HG03442 (cell line): ENCODE results near the gene TSHZ2.
"Not testable (repeated sequence)": the region's sequence is repeated elsewhere in the genome, so short reads cannot be mapped to it uniquely, and the experiment has no call there.

ENCODE experiments used
- ATAC-seq: cut with Tn5 transposase; IDR thresholded peaks from one replicate; pipeline ENCODE4 v1.9.1; 2021; ENCODE audit warnings: mild to moderate bottlenecking, moderate library complexity; ENCODE audit not compliant: unreplicated experiment

TSHZ2 gene

DNA sequence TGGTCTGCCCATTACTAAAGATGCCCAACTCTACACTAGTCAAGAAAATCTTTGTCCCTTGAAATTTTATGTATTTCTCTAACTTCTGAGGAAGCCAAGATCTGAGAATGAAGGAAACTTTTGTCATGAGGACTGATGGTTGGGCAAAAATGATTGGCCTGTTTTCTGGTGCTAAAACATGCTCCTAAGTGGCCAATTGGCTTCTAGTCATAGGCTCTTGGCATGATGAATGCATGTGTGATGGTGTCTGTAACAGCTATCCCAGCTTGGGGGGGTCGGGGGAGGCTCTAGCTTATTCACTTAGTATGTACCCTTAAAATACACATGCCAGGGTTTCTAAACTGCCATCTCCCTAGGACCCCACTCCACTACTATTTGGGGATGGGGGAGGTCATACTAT lies 392.9 kb downstream of the TSHZ2 start:
- no peak for ATAC-seq

DNA sequence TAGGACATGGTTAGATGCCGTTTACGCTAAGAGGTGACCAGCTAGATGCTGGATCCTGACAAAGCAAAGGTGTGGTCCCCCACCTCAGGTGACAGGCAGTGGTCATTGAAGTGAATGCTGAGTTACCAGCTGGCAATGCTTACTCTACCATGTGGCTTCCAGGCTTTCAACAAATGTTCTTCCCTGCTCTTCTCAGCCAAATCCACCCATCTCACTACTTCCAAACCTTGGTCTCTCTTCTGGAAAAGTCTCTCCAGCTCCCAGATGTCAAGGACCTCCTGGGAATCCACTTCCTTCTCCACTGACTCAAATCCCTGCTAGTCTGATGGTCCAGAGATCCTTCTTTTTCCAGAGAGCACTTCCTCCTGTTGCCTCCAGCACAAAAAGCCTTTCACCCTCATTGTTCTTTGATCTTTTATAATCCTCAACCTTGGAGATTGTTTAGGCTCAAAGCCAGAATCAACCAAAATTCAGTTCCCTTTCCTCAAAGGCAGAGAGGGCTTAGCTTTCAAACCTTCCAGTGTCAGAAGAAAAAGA lies 393.4 kb downstream of the TSHZ2 start:
- ATAC-seq: no peak

DNA sequence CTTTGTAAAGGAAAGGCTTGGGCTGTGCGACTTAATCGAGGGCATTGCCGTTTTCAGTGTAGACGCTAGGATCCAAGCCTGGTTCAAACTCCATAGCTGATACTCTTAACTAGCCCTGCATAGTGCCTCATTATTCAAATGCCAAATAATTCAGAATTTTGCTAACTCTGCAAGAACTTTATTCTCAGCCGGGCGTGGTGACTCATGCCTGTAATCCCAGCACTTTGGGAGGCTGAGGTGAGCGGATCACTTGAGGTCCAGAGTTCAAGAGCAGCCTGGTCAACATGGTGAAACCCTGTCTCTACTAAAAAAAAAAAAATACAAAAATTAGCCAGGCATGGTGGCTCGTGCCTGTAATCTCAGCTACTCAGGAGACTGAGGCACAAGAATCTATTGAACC lies 394.8 kb downstream of the TSHZ2 start:
- not testable (repeated sequence) for ATAC-seq

DNA sequence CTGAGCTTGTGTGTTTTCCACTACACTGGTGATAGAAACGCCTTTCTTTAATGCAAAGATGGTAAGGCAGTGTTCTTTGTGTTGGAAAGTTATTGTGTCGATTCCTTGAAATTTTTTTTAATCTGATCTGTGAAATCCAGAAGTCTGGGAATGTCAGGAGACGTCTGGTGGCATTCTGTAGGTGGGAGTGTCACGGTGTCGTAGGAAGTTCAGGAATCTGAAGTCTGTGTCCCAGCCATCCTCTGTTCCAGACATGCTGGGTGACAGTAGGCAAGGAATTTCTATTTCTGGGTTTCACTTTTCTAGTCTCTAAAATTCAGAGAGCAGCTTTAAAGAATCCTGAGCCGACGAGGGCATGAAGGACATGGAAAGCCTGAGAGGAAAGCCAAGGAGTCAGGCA lies 397.7 kb downstream of the TSHZ2 start:
- ATAC-seq: no peak

DNA sequence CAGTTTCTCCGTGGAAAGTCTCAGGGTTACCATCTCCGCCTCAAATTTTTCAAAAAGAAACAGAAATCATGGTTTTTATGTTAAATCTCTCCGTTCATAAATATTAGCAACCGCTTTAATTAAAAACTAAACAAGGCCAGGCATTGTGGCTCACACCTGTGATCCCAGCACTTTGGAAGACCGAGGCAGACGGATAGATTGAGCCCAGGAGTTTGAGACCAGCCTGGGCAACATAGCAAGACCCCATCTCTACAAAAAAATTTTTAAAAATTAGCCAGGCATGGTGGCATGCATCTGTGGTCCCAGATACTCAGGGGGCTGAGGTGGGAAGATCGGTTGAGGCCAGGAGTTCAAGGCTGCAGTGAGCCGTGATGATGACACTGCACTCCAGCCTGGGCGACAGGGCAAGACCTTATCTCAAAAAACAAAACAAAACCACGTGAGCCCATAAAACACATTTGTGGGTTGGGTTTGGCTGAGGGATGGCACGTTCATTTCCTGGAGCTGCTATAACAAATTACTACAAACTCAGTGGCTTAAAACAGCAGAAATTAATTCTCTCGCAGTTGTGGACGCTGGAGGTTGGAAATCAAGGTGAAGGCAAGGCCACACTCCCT lies 398.3 kb downstream of the TSHZ2 start:
- ATAC-seq: no peak

DNA sequence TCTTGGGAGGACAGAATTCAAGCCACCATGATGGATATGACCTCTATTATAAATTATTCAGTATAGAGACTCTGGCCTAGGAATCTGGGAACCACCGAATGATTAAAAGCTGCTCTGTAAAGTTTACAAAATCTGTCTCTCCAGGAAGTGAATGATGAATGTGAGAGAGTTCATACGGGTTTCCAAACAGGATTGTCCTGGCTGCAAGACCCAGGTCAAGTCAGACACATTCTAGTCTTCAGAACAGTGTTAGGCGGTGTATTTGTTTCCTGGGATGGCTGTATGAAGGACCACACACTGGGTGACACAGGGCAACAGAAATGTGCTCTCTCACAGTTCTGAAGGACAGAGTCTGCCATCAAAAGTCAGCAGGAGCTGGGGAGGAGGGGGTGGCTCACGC lies 399.1 kb downstream of the TSHZ2 start:
- no peak for ATAC-seq

DNA sequence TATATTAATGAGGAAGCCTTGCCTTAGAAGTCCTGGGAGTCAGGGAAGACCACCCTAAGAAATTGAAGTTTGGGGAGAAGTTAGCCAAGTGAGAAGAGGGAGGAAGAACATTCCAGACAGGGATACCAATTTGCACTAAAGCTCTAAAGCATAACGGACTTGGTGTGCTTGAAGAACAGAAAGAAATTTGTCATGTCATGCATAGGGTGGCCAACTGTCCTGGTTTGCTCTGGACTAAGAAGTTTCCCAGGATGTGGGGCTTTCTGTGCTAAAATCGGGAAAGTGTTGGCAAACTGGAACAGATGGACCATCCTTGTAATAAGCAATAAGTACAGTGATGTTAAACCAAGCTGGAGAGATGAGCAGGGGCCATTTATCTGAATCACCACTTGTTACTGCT lies 403.9 kb downstream of the TSHZ2 start:
- ATAC-seq: no peak

DNA sequence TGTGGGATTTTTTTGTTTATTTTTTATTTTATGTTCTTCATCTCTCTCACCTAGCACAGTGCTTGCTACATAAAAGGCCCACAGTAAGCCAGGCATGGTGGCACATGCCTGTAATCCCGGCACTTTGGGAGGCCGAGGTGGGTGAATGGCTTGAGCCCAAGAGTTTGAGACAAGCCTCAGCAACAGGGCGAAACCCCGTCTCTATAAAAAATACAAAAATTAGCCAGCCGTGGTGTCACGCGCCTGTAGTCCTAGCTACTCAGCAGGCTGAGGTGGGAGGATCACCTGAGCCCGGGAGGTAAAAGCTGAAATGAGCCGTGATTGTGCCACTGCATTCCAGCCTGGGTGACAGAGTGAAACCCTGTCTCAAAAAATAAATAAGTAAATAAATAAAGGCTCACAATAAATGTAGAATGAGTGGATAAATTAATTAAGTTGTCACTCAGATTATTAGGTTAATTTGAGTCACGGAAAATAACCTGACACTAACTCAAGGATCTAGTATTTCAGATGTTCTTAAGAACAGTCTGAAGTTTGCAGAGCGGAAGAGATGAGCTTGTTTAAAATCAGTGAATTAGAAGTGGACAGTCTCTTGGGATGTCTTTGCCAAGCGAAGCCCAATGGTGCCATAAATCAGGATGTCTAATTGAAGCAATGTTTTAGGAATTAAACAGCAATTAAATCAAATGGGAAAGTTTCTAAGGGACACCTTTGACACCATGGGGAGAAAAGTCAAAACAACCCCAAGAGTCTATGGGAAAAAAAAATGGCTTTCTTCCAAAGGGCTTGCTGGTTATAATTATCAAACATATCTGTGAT lies 407.1 kb downstream of the TSHZ2 start:
- no peak for ATAC-seq

DNA sequence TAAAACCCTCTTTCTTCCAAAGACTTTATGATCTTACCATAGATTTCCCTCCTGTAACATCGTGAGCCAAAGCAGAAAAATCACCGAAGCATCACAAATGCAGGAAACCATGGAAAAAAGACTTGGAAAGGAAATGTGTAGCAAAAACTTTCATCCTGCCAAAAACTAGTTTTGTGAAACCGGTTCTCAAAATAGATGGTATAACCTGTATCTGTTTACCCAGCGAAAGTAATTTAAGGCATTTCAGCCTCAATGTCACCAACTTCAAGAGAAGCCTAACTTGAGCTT lies 407.6 kb downstream of the TSHZ2 start:
- ATAC-seq: no peak

DNA sequence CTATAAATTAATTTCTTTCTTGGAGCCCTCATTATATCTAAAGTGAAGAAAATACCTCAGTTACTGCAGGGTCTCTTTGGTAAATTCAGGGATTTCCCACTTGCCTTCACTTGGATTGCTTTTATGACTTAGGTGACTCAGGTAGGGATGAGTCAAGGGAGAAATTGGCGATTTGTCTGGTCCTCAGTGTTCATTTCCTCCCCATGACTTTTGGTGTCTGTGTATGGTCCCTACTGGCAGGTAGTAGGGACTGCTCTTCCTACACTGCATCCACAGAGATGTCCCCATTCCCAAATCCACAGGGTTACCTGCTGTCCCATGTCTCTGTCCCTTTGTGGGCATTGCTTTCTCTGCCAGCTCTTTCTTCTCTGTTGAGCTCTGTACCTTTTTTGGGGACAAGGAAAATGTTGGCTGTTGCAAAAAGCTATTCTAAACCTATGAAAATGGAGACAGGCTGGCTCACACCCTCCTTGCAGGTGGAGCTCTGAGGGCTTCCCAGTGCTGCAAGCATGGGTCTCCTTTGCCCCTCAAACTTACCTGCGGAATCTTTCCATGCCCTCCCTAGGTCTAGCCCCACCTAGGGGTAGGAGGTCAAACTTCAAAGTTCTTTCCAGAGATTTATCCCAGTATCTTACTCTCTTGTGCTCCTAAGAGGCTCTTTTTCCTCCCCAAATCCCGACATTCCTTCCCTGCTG lies 409.6 kb downstream of the TSHZ2 start:
- no peak for ATAC-seq

DNA sequence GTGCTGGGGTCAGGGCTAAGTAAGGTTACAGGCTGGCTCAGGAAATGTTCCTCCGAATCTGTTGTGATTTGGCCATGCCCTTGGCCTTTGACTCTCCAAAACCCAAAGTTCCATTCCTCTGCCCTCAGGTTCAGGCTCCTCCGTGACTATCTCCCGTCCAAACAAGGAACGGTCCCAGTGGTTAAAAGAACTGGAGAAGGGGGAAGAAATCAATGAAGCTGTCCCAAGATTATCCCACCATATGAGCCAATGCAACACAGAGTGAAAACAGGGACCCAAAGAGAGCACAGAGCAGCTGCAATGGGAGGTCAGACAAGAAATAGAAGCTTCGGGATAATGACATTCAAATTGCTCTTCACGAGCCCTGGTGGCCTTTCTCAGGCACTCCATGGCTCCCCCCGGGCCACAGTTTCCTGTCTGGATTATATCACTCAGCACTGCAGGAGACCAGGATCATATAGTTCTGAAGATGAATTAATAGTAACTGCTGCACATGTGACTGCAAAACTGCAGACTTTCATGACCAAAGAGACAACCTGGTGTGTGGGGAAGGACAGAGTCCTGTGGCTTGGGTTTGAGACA lies 410.2 kb downstream of the TSHZ2 start:
- no peak for ATAC-seq

DNA sequence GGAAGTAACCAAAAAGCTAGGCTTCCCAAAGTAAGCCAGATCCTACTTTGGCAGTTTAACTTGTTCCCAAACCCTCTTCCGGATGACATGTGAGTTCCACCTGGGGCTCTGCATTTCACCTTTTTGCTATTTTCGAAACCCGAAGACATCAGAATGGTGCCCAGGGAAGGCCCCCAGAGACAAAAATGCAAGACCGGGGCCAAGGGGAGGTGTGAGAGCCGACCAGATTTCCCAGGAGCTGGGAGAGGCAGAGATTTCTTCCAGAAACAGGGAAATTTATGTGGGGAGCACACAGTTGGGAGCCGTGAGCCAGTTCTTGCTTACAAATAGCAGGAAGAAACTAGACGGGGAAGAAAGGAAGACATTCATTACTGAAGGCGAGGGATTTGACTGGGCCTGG lies 411.8 kb downstream of the TSHZ2 start:
- ATAC-seq: no peak

DNA sequence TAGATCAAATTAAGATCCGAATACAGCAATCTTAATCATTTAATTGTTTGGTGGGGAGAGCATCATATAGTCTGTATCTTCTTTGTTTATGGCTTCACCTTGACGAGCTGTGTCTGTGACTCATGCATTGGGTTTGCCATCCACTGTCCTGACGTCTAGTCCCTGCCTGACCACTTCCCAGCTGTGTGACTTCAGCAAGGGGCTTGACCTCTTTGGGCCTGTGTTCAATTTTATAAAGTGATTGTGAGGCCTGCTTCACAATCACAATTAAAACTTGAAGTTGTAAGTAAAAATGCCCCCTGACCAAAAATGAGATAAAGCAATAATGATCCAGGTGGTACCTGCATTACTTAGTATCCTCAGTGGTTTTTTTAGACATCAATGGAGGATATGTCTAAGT lies 412.2 kb downstream of the TSHZ2 start:
- no peak for ATAC-seq

DNA sequence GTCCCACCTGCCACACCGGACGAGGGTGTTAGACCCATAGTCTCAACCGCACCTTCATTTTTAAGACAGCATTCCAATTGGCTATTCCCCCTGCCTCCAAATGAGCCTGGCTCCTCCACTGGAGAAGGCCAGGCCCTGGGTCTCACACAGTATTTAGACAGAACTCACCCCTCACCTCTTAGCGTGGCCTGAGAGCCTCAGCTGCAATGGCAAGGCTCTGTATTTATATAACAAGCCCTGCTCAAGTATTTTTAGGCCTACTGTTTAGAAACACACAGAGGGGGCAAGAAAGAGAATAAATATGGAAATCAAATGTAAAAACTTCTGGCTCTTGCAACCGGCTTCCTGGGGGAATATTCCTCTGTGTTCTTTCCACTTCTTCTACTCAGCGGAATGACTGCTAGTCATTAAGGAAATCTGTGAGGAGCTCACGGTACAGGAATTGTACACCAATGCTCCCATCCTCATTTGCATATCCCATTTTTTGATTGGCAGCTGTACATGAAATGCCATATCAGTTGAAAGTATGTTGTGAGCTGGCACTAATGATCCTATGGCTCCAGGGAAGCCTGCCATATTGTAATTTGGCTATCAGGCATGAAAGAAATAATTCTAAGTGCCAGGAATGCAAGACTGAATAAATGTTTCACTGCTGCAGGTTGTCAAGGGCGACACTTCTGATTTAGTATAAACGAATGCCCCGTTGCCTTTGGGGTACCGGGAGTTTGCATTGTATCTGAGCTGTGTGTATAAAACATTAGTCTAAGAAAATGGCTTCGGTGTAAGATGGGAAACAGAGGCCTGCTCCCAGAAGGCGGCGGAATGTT lies 414.0 kb downstream of the TSHZ2 start:
- no peak for ATAC-seq

DNA sequence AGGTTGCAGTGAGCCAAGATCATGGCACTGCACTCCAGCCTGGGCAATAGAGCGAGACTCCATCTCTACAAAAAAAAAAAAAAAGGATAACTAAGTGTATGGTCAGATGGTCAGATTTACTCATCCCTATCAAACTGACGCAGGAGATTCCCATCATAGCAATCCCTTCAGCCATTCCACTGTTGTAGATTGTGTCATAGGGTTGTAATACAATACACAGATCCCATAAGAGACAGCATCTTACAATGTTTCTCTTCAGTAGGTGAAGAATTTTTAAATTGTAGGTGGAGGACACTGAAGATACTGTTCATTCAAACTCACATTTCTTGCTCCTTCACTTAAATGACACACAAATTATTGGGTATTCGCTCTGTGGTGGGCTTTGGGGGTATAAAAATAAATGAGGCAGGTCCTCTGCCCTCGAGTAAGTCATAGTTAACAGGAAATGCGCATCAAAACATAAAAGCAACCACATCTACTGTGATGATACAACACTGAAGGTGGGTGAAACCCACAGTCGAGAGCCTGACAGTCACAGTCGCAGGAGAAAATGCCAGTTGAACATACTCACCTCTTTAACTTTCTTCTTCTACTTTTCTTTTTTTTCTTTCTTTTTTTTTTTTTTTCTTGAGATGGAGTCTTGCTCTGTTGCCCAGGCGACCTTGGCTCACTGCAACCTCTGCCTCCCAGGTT lies 416.0 kb downstream of the TSHZ2 start:
- no peak for ATAC-seq

DNA sequence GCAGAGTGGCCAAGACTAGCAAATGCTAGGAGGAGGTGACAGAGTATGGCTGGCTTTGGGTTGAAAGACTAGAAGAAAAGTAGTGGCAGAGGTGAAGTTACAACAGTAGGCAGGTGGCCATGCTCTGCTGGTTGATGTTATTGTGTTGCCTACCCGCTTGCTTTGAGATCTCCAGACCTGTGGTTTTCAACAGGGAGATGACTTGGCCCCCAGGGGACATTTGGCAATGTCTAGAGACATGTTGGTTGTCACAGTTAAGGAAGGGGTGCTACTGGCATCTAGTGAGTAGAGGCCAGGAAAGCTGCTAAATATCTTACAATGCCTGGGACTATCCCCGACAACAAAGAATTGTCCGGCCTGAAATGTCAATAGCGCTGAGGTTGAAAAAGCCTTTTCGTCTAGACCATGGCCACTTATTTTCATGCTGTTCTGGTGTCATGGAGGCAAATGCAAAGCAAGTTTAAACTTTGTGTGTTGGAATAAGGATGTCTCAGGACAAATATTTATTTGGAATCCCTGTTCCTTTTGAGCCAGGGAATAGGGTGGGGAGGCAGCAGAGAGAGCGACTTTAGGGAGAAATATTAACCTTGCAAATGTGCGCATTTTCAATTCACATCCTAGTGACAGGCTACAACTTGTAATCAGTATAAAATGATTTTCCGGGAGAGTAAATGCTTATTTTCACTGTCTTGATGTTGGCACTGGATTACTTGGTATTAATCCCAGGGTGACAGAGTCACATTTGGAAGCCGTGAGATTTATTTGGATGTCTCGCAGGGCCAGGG lies 417.6 kb downstream of the TSHZ2 start:
- ATAC-seq: no peak

DNA sequence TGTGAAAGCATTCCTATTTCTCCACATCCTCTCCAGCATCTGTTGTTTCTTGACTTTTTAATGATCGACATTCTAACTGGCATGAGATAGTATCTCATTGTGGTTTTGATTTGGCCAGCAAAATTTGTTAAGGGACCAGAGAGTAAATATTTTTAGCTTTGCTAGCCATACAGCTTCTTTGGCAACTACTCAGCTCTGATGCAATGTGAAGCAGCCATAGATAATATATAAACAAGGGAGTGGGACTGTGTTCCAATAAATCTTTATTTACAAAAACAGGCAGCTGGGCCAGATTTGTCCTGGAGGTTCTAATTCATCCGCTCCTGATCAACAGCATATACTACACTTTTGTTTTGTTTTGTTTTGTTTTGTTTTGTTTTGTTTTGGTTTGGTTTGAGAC lies 418.6 kb downstream of the TSHZ2 start:
- ATAC-seq: no peak

DNA sequence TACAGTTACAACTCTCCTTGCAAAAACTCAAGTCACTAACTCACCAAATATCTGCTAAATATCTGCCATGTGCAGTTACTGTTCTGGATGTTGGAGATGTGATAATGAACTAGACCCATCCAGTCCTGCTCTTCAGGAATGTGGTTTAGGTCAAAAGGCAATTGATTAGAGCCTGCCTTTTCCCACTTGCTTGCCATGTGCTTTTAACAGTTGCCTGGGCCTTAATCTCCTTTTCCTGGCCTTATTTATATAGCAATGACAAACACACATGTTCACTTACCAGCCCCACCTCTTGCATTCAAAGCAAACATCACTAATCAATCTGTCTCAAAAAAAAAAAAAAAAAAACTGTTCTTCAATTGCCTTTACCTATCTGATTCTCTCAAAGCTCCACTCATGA lies 422.3 kb downstream of the TSHZ2 start:
- ATAC-seq: no peak

DNA sequence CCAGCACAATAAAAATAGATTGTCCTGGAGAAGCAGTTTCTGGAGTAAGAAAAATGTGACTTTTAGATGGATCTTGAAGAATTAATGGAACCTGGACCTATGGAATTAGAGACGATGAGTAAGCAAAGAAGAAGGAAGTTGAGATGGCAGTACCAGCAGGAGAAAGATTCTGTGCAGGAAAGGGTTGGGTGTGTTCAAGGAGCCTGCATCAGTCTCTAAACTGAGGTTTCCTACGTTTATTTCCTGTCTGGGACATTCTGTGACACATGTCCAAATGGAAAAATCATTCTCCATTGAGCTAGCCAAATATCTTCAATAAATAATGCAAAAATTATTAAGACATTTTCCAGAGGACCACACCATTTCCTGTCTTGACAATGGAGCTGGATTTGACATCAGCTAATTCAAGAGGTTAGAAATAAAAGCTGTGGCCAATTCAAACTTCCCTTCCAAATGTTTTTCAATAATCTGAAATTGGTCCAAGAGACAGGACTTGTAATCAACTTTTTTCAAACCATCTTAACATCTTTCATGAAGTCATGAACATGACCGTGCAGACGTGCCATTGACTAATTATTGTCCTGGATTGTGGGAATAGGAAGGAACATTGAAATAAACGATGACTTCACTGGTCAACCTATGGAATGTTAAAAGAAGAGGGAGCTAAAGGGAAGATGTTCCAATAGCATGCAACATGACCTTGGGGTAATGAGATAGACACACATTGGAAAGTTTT lies 423.2 kb downstream of the TSHZ2 start:
- ATAC-seq: no peak
